K562 (cell line): ENCODE measurements around the gene CPT1B. TPM values are rescaled to one million over a fixed set of nuclear protein-coding genes. Genes with fewer than 3 reads are reported as not detected.

ENCODE experiments used
- ARID2 ChIP-seq: fragments of 450-650 bp; IDR thresholded peaks from 2 replicates; pipeline ENCODE4 v1.6.1; 2017; ENCODE audit warnings: antibody characterized with exemption, mild to moderate bottlenecking
- GABPB1 ChIP-seq: sonication (generic); formaldehyde crosslinking; IDR thresholded peaks from 2 replicates; pipeline ENCODE4 v1.8.0; 2022; ENCODE audit warnings: mild to moderate bottlenecking, missing genetic modification reagents
- GABPB2 ChIP-seq: fragments of 250-450 bp; sonication (Bioruptor Pico); conservative IDR thresholded peaks from 2 replicates; pipeline ENCODE4 v1.5.1; 2021; ENCODE audit warnings: mild to moderate bottlenecking
- KLF13 ChIP-seq: fragments of 450-650 bp; IDR thresholded peaks from 2 replicates; pipeline ENCODE4 v1.6.1; 2016; ENCODE audit warnings: missing genetic modification characterization, low read depth, mild to moderate bottlenecking, missing compliant biosample characterization, moderate library complexity, borderline replicate concordance
- RBM15 ChIP-seq: fragments of 200-400 bp; formaldehyde crosslinking; IDR thresholded peaks from 2 replicates; pipeline ENCODE4 v1.6.1; 2018; ENCODE audit warnings: mild to moderate bottlenecking, low read length, moderate library complexity; ENCODE audit not compliant: insufficient read depth
- RNF2 ChIP-seq: sonication (generic); IDR thresholded peaks from 2 replicates; pipeline ENCODE4 v1.6.1; 2016
- RUNX1 ChIP-seq: sonication (generic); IDR thresholded peaks from 2 replicates; pipeline ENCODE4 v1.6.1; 2016; ENCODE audit warnings: antibody characterized with exemption, low read depth
- SIN3A ChIP-seq, 2 experiments: fragments of 150-350 bp in 1 of 2; IDR thresholded peaks; 2 replicates each; pipeline ENCODE4 v1.6.1; 2011 to 2016; ENCODE audit warnings: borderline replicate concordance in 2 of 2, low read depth in 2 of 2, low read length in 2 of 2, mild to moderate bottlenecking in 2 of 2, moderate library complexity in 2 of 2; ENCODE audit not compliant: control insufficient read depth in 1 of 2
- TCF15 ChIP-seq: fragments of 250-450 bp; sonication (Bioruptor Pico); IDR thresholded peaks from 2 replicates; pipeline ENCODE4 v1.8.0; 2022; ENCODE audit warnings: moderate library complexity, mild to moderate bottlenecking, inconsistent platforms
- TRIM24 ChIP-seq, 2 experiments: fragments of 450-650 bp; IDR thresholded peaks; 2 replicates each; pipeline ENCODE4 v1.6.1; 2016
- UBTF ChIP-seq, 2 experiments: IDR thresholded peaks; 2 replicates each; pipeline ENCODE4 v1.6.1; 2012; ENCODE audit warnings: improper control_type of control experiment in 2 of 2, low read depth in 2 of 2, low read length in 2 of 2, borderline replicate concordance in 1 of 2
- ZNF140 ChIP-seq: fragments of 250-450 bp; sonication (Bioruptor Pico); IDR thresholded peaks from 2 replicates; pipeline ENCODE4 v1.8.0; 2021; ENCODE audit warnings: moderate library complexity, mild to moderate bottlenecking, inconsistent platforms
- ZNF232 ChIP-seq: sonication (generic); formaldehyde crosslinking; IDR thresholded peaks from 2 replicates; pipeline ENCODE4 v1.8.0; 2022; ENCODE audit warnings: mild to moderate bottlenecking, missing genetic modification reagents
- polyA plus RNA-seq, 8 experiments: library from polyadenylated mRNA; depleted of rRNA in 4 of 8; stranded (reverse) in 5 of 8; unstranded in 3 of 8; fragments of >200 nt; fragmentation: Nextera tagmentation in 2 of 8; fragmentation: Illumina TruSeq in 1 of 8; extraction: Ambion mirVana in 2 of 8; extraction: Trizol in 1 of 8; gene quantifications; 2 replicates each; pipeline versions ENCODE4 v1.2.1 to v1.2.3, GENCODE V29; 2011 to 2014; ENCODE audit warnings: inconsistent platforms in 1 of 8, missing spikeins in 1 of 8
- total RNA-seq, 7 experiments: library from RNA; depleted of rRNA in 6 of 7; stranded (reverse); fragments of >200 nt in 6 of 7; fragmentation: Illumina TruSeq in 2 of 7; extraction: Trizol in 2 of 7; gene quantifications; 2 replicates each; pipeline versions ENCODE4 v1.2.1 to v1.2.3, GENCODE V29; 2011 to 2021; ENCODE audit warnings: low replicate concordance in 1 of 7
- TF ChIP-seq, protein P1 (sequence below): fragments of 450-650 bp; formaldehyde crosslinking; IDR thresholded peaks from 2 replicates; pipeline ENCODE4 v1.4.0; 2020; ENCODE audit warnings: mild to moderate bottlenecking, moderate library complexity
- TF ChIP-seq, protein P2 (sequence below): fragments of 450-650 bp; formaldehyde crosslinking; IDR thresholded peaks from 2 replicates; pipeline ENCODE4 v1.4.0; 2020; ENCODE audit warnings: mild to moderate bottlenecking, mixed read lengths

The CPT1B gene
- total and polyA plus RNA-seq, 9 of the 15 experiments (the other 6 are each of a cell fraction or from before 2014, with no cell fraction given): 0.35 to 6.1 (median 2.6) TPM

GRCh38 chr22:50582493-50583293, 4.5 kb upstream of the CPT1B start, which contains the start of gene CHKB (continued):
- TF ChIP-seq ARID2 (no peak), GABPB2 (CRISPR knock-in tag) (no peak), UBTF (IDR thresholded peaks at IDR 0.05; ENCODE audit: borderline replicate concordance in 1 of 2, low read depth in 2 of 2, low read length in 2 of 2) (no peak), ZNF140 (CRISPR knock-in tag) (no peak), KLF13 (tag) (no peak), SIN3A (IDR thresholded peaks at IDR 0.05; ENCODE audit: borderline replicate concordance in 2 of 2, control insufficient read depth in 1 of 2, low read depth in 2 of 2, low read length in 2 of 2) (no peak), GABPB1 (CRISPR knock-in tag) (peak; percentile 66; the same call in 1 of the 2 replicates), RNF2 (no peak), ZNF232 (CRISPR knock-in tag) (no peak), RBM15 (no peak), RUNX1 (no peak), TRIM24 (IDR thresholded peaks at IDR 0.05) (no peak), TCF15 (CRISPR knock-in tag) (no peak)
- TF ChIP-seq, protein P1, sequence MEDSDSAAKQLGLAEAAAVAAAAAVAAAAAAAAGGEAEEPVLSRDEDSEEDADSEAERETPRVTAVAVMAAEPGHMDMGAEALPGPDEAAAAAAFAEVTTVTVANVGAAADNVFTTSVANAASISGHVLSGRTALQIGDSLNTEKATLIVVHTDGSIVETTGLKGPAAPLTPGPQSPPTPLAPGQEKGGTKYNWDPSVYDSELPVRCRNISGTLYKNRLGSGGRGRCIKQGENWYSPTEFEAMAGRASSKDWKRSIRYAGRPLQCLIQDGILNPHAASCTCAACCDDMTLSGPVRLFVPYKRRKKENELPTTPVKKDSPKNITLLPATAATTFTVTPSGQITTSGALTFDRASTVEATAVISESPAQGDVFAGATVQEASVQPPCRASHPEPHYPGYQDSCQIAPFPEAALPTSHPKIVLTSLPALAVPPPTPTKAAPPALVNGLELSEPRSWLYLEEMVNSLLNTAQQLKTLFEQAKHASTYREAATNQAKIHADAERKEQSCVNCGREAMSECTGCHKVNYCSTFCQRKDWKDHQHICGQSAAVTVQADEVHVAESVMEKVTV: peak; percentile 98
- TF ChIP-seq, protein P2, sequence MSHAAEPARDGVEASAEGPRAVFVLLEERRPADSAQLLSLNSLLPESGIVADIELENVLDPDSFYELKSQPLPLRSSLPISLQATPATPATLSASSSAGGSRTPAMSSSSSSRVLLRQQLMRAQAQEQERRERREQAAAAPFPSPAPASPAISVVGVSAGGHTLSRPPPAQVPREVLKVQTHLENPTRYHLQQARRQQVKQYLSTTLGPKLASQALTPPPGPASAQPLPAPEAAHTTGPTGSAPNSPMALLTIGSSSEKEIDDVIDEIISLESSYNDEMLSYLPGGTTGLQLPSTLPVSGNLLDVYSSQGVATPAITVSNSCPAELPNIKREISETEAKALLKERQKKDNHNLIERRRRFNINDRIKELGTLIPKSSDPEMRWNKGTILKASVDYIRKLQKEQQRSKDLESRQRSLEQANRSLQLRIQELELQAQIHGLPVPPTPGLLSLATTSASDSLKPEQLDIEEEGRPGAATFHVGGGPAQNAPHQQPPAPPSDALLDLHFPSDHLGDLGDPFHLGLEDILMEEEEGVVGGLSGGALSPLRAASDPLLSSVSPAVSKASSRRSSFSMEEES (CRISPR knock-in tag): no peak
